ENCODE measurements around the gene CCL17. TPM values are rescaled to one million over a fixed set of nuclear protein-coding genes. Genes with fewer than 3 reads are reported as not detected.

Gene CCL17
- total and polyA plus RNA-seq, 10 of the 15 experiments (the other 5 are each of a cell fraction or from before 2014, with no cell fraction given): 1.2 to 84.9 (median 34.2) TPM

- no peak overlapping the region for H2AFZ ChIP-seq (ENCODE audit: control insufficient read depth, low read depth, low read length)
- no TSS peak for BruUV-seq (replicated peaks)
- in situ Hi-C loops (cut with MboI) (no loop called here), intact Hi-C loops (cut with micrococcal nuclease; ENCODE audit: unreplicated experiment) (no loop called here)
- FAIRE-seq (no peak), ATAC-seq (no peak), DNase-seq (ENCODE audit: low read depth, low spot score) (no peak)
- RAD21 ChIA-PET (ENCODE audit: unreplicated experiment): no interaction called here
- H3K27me3 ChIP-seq (replicated peaks in 1 of 2; ENCODE audit: control insufficient read depth in 2 of 2, insufficient read depth in 2 of 2, low read length in 1 of 2): no peaks in the 10 kb centered on the region
- SMC1A ChIA-PET (ENCODE audit: uncharacterized antibody, unreplicated experiment): no interaction called here
- H4K20me1 ChIP-seq (ENCODE audit: control insufficient read depth, insufficient read depth): no peaks in the 10 kb centered on the region
- no peak overlapping the region for H3K27ac ChIP-seq (ENCODE audit: control insufficient read depth, insufficient read depth)
- CTCF ChIA-PET: no interaction called here
- no peak overlapping the region for H3K4me3 ChIP-seq
- no peak overlapping the region for H3K4me2 ChIP-seq (ENCODE audit: control insufficient read depth, insufficient read depth)
- no peak overlapping the region for H3K9ac ChIP-seq (ENCODE audit: control insufficient read depth, insufficient read depth, low read length)
- no peaks in the 10 kb centered on the region for H3K79me2 ChIP-seq (ENCODE audit: control insufficient read depth, insufficient read depth, low read length)
- H3K9me3 ChIP-seq (replicated peaks; ENCODE audit: control insufficient read depth, insufficient read depth, low read length): no peaks in the 10 kb centered on the region
- H3K4me1 ChIP-seq (ENCODE audit: control insufficient read depth, insufficient read depth, low read length): no peaks in the 10 kb centered on the region
- peaks cover 12 to 16% of the 10 kb centered on the region in 2 experiments for H3K36me3 ChIP-seq (ENCODE audit: control insufficient read depth in 2 of 2, insufficient read depth in 2 of 2, low read length in 1 of 2)
- POLR2A ChIA-PET: no interaction called here
- TF ChIP-seq RELB (IDR thresholded peaks at IDR 0.05; ENCODE audit: low read depth) (no peak), IRF3 (IDR thresholded peaks at IDR 0.05) (no peak), PML (IDR thresholded peaks at IDR 0.05; ENCODE audit: low read length) (no peak), FOXM1 (IDR thresholded peaks at IDR 0.05; ENCODE audit: low read depth, low read length) (no peak), ZNF384 (IDR thresholded peaks at IDR 0.05; ENCODE audit: borderline replicate concordance, low read depth, low read length) (no peak), TCF7 (IDR thresholded peaks at IDR 0.05; ENCODE audit: borderline replicate concordance) (no peak), POLR2A (IDR thresholded peaks at IDR 0.05; ENCODE audit: low read depth, low read length) (no peak), BCLAF1 (IDR thresholded peaks at IDR 0.05) (no peak), GATAD2B (conservative IDR thresholded peaks at IDR 0.05; ENCODE audit: low read depth) (no peak), IKZF1 (conservative IDR thresholded peaks at IDR 0.05) (no peak), KDM1A (IDR thresholded peaks at IDR 0.05; ENCODE audit: borderline replicate concordance) (no peak), NFYB (IDR thresholded peaks at IDR 0.05; ENCODE audit: insufficient read depth, low read depth, low read length) (no peak), ZBTB40 (IDR thresholded peaks at IDR 0.05; ENCODE audit: borderline replicate concordance) (no peak), MYB (IDR thresholded peaks at IDR 0.05; ENCODE audit: borderline replicate concordance, low read depth, low read length) (no peak)
Measured at GRCh38 chr16:57427824-57428223, 23.3 kb downstream of the CCL17 start.
